GM21360 (cell line): ENCODE measurements around the gene MAPK8.

ENCODE experiments used
- ATAC-seq: cut with Tn5 transposase; IDR thresholded peaks from one replicate; pipeline ENCODE4 v1.9.1; 2021; ENCODE audit warnings: mild to moderate bottlenecking, moderate library complexity; ENCODE audit not compliant: unreplicated experiment

The MAPK8 gene

GRCh38 chr10:48378675-48379074 is 72.2 kb downstream of the MAPK8 start:
- ATAC-seq, result no peak

DNA sequence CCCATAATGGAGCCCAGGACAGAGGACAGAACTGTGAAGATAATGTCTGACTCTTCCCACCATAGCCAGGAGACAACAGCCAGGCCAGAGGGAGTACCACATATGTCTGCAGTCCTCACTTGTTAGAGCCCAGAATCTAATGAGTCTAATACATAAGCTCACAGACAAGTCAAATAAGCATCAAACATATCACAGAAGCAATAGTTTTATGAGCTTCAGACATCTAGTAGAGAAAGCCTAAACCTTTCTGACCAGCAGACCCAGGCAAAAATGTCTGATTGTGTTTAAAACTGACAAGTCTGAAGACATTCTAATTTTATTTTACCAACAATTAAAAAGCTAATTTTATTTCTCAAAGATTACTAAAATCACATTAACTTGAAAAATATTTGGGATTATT is 75.5 kb downstream of the MAPK8 start:
- ATAC-seq, result no peak

- ATAC-seq, result no peak
These were observed 76.5 kb downstream of the MAPK8 start for GRCh38 chr10:48382982-48383381.

DNA sequence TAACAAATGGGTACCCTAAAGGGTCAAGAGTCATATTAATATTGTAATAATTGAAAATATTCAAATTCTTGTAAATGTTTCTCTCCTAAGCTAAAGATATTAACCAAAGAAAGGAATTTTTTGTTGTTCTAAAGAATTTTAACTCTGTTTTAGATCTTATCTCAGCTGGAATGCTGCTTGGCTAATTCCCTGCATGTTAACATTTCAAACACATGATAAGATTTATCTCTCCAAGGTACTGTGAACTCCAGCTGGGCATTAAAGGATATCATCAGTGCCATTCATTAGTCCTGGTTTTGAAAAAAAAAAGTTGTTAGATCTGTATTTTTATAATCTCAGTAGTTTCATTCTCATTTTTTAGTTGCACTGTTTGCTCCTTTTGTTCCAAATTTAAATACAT is 76.9 kb downstream of the MAPK8 start:
- no peak for ATAC-seq

DNA sequence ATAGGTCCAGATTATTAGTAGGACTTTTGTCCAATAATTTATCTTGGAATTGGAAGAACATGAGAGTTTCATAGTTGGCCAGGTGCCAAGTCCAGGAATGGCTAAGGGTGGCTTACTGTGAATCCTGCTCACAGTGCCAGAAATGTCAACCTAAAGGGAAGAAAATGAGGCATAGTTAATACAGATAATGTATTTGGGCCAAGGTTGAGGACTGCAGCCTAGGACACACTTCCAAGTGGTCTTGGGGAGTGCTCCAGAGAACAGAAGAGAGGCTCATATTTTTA is 78.2 kb downstream of the MAPK8 start:
- no peak for ATAC-seq

DNA sequence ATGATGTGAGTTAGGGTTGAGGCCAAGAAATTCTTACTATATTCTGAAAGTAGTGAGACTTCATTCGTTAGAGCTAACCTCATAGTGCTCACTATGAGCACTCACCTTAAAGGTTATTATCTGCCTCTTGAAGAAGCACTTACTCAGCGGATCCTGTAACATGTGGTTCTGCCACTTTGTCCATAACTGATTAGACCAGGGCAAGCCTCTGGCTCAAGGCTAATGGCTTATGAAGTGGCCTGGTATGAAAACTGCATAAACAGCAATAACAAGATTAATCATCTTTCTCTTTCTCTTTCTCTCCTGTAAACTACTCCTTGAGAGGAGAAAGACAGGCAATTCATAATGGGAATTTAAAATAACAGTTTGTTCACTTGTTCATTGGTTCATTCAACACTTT is 82.8 kb downstream of the MAPK8 start:
- ATAC-seq, result no peak

DNA sequence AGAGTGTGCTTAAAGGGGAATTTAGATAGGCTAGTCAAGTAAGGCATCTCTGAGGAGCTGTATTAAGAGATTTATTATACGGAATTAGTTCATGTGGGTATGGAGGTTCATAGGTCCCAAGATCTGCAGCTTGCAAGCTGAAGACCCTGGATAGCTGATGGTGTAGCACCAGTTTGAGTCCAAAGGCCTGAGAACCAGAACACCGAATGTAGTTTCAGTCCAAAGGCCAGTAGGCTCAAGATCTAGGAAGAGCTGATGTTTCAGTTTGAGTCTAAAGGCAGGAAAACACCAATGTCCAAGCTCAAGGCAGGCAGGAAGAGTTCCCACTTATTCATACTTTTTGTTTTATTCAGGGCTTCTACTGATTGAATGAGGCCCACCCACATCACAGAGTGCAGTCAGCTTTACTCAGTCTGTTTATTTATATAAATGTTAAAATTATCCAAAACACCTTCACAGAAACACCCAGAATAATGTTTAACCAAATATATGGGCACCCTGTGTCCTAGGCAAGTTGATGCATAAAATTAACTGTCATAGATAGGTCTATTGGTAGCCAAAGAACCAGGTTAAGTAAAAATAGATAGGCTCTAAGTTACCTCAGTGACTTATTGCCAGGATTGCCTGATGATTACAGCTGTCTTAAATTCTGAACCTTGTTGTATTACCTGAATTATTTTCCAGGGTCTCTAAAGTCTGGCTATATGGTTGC is 83.5 kb downstream of the MAPK8 start:
- ATAC-seq, result no peak

- ATAC-seq, result no peak
These were observed 84.0 kb downstream of the MAPK8 start for GRCh38 chr10:48390558-48390871.

DNA sequence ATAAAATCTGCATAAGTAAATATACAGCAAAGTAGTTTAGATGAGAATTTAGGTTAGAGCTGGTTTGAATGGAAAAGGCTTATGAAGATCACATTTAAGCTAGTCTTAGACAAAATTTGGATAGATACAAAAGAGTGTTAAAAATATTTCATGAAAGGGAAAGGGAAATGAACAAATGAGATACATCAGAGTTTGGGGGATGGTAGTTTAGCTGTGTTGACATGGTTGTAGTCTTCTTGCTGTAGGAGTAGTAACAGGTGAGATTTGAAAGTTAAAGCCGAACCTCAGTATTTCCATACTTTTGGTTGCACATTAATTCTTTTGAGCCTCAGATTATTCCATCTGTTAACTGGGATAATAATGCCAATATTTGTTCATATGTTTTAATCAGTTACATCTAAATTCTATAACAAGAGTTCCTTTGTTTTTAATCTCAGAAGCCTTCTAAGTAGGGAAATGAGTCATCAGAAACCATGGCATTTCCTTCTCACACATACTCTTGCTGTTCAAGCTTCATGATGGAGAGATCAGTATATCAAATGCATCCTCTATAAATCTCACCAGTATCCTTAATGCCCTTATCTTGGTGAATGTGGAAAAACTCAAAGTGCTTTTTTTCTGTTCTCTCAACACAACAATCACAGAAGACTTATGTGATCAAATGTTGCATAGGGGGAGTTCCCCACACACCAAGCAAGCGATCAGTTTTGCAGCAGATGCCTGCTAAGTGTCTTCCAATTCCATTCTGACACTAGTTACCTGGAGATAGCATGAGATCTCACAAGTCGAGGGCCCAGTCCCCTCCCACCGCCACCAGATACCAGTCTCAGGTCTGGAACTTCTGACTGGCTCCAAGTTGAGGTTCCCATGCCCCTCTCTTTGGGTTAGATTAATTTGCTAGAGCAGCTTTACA is 84.7 kb downstream of the MAPK8 start:
- peak; percentile 79 for ATAC-seq

DNA sequence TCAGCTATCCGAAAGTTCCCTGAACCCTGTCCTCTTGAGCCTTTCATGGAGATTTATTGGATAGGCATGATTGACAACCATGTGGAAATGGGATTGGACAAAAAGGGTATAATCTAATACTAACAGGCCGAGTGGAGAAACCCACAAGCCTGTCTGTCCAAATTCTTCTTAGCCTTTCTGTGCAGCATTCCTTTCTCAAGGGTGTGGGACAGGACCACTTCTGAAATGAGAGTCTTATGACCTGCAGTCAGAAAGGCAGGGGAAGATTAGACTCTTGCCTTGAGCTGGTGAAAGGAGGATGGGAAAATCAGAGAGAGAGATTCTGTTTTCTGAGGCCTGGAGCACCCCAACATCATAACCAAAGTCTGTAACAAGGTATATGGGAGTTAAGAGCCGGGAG is 85.5 kb downstream of the MAPK8 start:
- ATAC-seq, result no peak

- ATAC-seq, result no peak
These were observed 91.8 kb downstream of the MAPK8 start for GRCh38 chr10:48398261-48398660.

DNA sequence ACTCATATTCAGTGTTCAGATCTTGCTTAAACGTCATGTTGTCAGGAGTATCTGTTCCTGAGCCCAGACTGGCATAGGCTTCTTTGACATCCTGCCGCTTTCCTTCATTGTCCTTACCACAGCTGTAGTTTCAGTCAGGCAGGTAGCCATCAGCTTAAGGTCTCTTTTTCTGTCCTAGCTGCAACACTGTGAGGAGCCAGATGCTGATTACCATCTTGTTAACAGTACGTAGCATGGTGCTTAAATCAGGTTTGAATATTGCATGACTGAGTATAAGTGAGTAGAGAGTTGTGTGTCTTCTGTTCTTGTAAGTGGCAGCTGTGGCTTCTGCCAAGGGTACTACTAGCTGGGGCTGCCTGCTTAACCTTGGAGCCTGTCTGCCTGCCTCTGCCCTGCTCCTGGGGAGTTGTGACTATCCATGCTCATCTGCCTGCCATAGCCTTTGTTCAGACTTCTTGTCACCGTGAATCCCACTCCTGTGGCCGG is 92.6 kb downstream of the MAPK8 start:
- no peak for ATAC-seq

GRCh38 chr10:48399551-48399950 is 93.1 kb downstream of the MAPK8 start:
- ATAC-seq, result no peak

GRCh38 chr10:48400129-48400849 is 93.8 kb downstream of the MAPK8 start:
- no peak for ATAC-seq

DNA sequence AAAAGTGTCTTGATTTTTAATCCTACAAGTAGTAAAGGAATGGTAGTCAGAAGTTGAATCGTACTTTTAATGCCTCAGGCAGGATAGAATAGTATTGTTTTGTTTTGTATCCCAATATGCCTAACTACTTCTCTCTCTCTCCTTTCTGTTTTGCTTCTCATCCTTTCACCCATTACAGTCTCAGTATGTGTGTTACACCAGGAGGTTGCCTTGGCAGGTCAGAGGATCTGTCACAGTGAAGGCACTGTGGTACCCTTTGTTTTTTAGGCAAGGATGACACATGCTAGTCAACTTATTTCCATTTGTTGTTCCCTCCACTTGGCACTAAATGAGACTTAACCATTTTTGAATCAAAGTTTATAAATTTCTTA is 94.4 kb downstream of the MAPK8 start:
- ATAC-seq, result no peak

- ATAC-seq, result no peak
These were observed 98.2 kb downstream of the MAPK8 start for GRCh38 chr10:48404646-48405045.

- ATAC-seq, result no peak
These were observed 99.7 kb downstream of the MAPK8 start for GRCh38 chr10:48406204-48406603.

DNA sequence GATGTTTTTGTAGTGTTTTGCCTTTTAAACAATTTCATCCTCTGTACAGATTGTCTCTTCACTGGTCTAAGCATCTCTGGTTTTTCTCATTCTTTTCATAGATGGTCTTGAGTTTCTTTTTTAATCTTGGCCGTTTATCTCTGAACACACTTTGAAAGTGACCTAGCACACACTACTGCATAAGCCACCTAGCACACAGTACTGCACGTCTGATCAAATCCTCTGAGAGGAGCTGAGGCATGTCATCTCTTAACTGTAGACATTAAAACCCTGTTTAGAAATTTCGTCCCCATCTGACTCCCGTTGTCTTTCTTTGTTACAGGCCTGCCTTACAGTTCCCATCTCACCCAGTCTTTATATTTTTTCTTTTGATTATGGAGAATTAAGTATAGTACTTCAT is 100.2 kb downstream of the MAPK8 start:
- ATAC-seq, result no peak

DNA sequence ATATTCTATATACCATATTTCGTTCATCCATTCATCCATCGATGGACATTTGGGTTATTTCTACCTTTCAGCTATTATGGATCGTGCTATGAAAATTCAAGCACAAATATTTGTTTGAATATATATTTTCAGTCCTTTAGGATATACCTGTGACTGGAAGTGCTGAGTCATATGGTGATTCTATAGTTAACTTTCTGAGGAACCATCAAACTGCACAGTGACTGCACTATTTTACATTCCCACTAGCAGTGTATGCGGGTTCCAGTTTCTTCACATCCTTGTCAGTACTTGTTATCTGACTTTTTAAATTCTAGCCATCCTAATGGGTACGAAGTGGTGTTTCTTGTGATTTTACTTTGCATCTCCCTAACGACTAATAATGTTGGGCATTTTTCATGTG is 104.0 kb downstream of the MAPK8 start:
- no peak for ATAC-seq

- ATAC-seq, result no peak
These were observed 105.0 kb downstream of the MAPK8 start for GRCh38 chr10:48411510-48411909.

DNA sequence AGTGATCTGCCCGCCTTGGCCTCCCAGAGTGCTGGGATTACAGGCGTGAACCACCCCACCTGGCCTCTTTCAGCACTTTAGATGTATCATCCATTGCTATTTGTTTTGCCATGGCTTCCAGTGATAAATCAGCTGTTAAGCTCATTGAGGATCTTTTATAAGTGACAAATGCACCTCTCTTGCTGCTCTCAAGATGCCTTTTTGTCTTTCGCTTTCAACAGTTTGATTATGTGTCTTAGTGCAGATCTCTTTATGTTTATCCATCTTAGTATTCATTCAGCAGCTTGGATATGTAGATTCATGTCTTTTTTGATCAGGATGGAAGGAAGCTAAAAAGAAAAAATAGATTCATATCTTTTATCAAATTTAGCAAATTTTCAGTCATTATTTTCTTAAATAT is 105.6 kb downstream of the MAPK8 start:
- no peak for ATAC-seq

DNA sequence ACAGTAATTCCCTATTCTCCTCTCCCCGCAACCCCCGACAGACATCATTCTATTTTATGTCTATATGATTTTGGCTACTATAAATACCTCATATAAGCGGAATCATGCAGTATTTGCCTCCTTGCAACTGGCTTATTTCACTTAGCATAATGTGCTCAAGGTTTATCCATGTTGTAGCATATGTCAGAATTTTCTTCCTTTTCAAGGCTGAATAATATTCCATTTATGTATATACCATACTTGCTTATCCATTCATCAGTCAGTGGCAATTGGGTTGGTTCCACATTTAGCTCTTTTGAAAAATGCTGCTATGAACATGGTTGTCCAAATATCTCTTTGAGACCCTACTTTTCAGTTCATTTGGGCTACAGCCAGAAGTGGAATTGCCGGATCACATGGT is 106.5 kb downstream of the MAPK8 start:
- ATAC-seq, result no peak
